ENCODE results near the gene FBXW11. TPM values are rescaled to one million over a fixed set of nuclear protein-coding genes. Genes with fewer than 3 reads are reported as not detected.

FBXW11 gene
- total RNA-seq, 2 donors from 2014 or later: 54.7 to 61.4 TPM

DNA sequence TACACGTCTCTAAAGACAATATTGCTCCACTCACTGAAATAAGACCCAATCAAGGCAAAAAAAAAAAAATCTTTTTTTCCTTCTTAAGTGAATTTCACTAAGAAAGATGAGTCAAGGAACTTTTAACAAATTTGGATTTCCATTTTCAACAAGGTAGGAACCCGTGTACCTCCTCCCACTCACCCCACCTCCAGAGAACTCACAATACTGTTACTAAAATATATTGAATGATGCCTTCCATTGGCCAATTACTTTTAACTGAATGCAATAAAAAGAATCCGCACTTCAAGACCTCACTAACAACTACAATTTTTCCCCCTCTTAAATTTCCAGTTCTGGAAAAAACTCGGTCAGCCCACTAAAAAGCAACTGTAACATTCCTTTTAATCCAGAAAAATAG is 50.7 kb downstream of the FBXW11 start:
- Histone ChIP-seq H3K27ac (no peak overlapping the region), H3K9me3 (no peaks in the 10 kb centered on the region), H3K4me1 (replicated peaks) (peaks cover 10% of the 10 kb centered on the region), H3K27me3 (replicated peaks; ENCODE audit: insufficient read depth) (no peaks in the 10 kb centered on the region), H3K36me3 (no peaks in the 10 kb centered on the region), H3K4me3 (no peak overlapping the region)
- intact Hi-C loops (cut with DNase I): no loop called here
- no peak for TF ChIP-seq POLR2A (IDR thresholded peaks at IDR 0.05)
- TF ChIP-seq POLR2AphosphoS5 (IDR thresholded peaks at IDR 0.05): no peak
- TF ChIP-seq, protein P1, sequence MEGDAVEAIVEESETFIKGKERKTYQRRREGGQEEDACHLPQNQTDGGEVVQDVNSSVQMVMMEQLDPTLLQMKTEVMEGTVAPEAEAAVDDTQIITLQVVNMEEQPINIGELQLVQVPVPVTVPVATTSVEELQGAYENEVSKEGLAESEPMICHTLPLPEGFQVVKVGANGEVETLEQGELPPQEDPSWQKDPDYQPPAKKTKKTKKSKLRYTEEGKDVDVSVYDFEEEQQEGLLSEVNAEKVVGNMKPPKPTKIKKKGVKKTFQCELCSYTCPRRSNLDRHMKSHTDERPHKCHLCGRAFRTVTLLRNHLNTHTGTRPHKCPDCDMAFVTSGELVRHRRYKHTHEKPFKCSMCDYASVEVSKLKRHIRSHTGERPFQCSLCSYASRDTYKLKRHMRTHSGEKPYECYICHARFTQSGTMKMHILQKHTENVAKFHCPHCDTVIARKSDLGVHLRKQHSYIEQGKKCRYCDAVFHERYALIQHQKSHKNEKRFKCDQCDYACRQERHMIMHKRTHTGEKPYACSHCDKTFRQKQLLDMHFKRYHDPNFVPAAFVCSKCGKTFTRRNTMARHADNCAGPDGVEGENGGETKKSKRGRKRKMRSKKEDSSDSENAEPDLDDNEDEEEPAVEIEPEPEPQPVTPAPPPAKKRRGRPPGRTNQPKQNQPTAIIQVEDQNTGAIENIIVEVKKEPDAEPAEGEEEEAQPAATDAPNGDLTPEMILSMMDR (IDR thresholded peaks at IDR 0.05): no peak
- no peak for DNase-seq (ENCODE audit: low spot score)
- 76% methylated on average over 4 of the region's 4 CpGs for WGBS

DNA sequence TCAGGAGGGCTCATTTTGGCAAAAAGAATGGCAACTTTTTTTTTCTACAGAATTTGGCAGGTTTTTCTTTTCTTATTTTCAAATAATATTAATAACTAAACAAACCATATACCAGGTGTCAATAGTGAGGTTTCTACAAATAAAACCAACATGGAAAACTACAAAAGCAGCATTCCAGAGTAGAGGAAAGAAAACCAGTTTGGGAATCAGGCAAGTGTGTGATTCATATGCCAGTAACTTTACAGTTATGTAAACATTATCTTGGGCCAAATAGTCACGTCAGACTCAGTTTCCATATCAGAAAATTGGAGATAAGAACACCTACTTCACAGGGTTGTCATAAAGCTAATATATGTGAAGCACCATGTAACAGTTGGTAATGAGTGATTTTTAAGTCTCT is 51.7 kb downstream of the FBXW11 start:
- peaks cover 10% of the 10 kb centered on the region for H3K4me1 ChIP-seq (replicated peaks)
- TF ChIP-seq POLR2AphosphoS5 (IDR thresholded peaks at IDR 0.05) (no peak), POLR2A (IDR thresholded peaks at IDR 0.05) (no peak)
- TF ChIP-seq, protein P1 (IDR thresholded peaks at IDR 0.05): no peak
- 18% methylated on average over 1 of the region's 1 CpG for WGBS
- intact Hi-C loops (cut with DNase I): no loop called here
- H3K27me3 ChIP-seq (replicated peaks; ENCODE audit: insufficient read depth): no peaks in the 10 kb centered on the region
- H3K4me3 ChIP-seq: no peak overlapping the region
- no peak for DNase-seq (ENCODE audit: low spot score)
- no peaks in the 10 kb centered on the region for H3K36me3 ChIP-seq
- no peaks in the 10 kb centered on the region for H3K9me3 ChIP-seq
- no peak overlapping the region for H3K27ac ChIP-seq

DNA sequence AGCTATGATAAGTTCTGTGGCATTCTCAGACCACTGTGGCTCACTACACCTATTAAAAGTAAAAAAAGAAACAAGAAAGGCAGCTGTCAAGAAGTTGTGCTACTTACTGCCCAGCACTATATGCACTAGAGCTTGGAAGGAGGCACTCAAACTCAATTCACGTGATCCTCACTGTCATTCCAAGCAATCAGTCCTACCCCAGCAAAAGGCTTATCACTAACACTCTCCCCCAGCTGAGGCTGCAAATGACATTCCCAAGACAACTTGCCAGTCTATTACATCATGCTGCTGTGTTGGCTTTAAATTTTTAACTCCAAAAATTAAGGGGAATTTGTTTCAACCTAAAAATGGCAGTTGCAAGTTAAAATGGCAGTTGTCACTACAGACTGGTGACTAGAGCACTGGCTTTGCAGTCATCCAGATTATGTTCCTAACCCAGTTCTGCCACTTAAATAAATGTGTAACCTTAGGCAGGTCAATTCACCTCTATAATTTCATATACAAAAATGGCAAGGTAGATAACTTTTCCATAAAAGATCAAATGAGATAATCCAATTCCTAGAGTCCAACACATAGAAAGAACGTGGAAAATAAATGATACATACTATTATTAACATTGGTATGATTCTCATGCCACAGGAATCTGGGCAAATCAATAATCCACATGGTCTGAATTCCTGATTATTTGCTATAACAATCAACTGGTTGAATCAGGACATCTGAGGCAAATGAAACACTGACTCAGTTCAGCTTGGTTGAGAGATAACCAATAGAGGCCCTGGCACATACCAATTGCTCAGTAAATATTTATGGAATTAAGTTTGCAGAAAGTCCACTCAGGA is 52.4 kb downstream of the FBXW11 start:
- H3K27ac ChIP-seq: no peak overlapping the region
- TF ChIP-seq POLR2AphosphoS5 (IDR thresholded peaks at IDR 0.05) (no peak), POLR2A (IDR thresholded peaks at IDR 0.05) (no peak)
- TF ChIP-seq, protein P1 (IDR thresholded peaks at IDR 0.05): no peak
- H3K27me3 ChIP-seq (replicated peaks; ENCODE audit: insufficient read depth): no peaks in the 10 kb centered on the region
- 76% methylated on average over 2 of the region's 2 CpGs for WGBS
- H3K36me3 ChIP-seq: no peaks in the 10 kb centered on the region
- no peak for DNase-seq (ENCODE audit: low spot score)
- intact Hi-C loops (cut with DNase I): no loop called here
- H3K9me3 ChIP-seq: no peaks in the 10 kb centered on the region
- no peak overlapping the region for H3K4me3 ChIP-seq
- peaks cover 10% of the 10 kb centered on the region for H3K4me1 ChIP-seq (replicated peaks)

DNA sequence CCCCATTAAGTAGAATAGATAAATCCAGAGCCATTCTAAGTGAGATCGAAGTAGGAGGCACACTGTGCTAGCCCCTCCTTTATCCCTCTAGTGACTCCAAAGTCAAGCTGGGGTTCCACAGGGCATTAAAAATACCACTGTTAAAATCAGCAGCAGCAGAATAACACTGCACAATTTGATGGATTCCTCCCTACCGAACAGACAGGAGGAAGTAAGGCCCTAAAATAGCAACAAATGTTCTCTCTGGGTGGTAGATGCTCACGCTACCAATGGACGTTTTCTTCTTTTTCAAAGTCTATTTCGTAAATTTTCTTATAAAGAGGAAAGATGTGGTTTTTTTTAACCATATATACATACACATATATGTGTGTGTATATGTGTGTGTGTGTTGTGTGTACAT is 54.4 kb downstream of the FBXW11 start:
- TF ChIP-seq POLR2AphosphoS5 (IDR thresholded peaks at IDR 0.05) (no peak), POLR2A (IDR thresholded peaks at IDR 0.05) (no peak)
- TF ChIP-seq, protein P1 (IDR thresholded peaks at IDR 0.05): no peak
- H3K36me3 ChIP-seq: no peaks in the 10 kb centered on the region
- peaks cover 3% of the 10 kb centered on the region for H3K4me1 ChIP-seq (replicated peaks)
- no peak overlapping the region for H3K27ac ChIP-seq
- no peak for DNase-seq (ENCODE audit: low spot score)
- no peaks in the 10 kb centered on the region for H3K27me3 ChIP-seq (replicated peaks; ENCODE audit: insufficient read depth)
- 73% methylated on average over 5 of the region's 5 CpGs for WGBS
- no peaks in the 10 kb centered on the region for H3K9me3 ChIP-seq
- H3K4me3 ChIP-seq: no peak overlapping the region
- intact Hi-C loops (cut with DNase I): no loop called here

DNA sequence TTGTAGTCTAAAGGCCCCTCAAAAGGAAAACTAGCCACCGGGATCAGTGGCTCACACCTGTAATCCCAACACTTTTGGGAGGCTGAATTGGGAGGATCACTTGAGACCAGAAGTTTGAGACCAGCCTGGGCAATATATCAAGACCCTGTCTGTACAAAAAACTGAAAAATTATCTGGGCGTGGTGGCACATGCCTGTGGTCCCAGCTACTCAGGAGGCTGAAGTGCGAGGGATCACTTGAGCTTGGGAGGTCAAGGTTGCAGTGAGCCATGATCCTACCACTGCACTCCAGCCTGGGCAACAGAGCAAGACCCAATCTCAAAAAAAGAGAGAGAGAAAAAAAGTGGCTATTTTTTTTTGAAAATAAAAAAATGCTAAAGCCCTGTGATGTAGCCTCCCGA is 55.2 kb downstream of the FBXW11 start:
- TF ChIP-seq, protein P1 (IDR thresholded peaks at IDR 0.05): no peak
- TF ChIP-seq POLR2A (IDR thresholded peaks at IDR 0.05): no peak
- no peak for TF ChIP-seq POLR2AphosphoS5 (IDR thresholded peaks at IDR 0.05)
- no peak for DNase-seq (ENCODE audit: low spot score)
- H3K4me3 ChIP-seq: no peak overlapping the region
- 69% methylated on average over 4 of the region's 4 CpGs for WGBS
- H3K36me3 ChIP-seq: no peaks in the 10 kb centered on the region
- no peak overlapping the region for H3K27ac ChIP-seq
- H3K4me1 ChIP-seq (replicated peaks): no peaks in the 10 kb centered on the region
- no peaks in the 10 kb centered on the region for H3K9me3 ChIP-seq
- no peaks in the 10 kb centered on the region for H3K27me3 ChIP-seq (replicated peaks; ENCODE audit: insufficient read depth)
- intact Hi-C loops (cut with DNase I): no loop called here
